Tongue (tissue), 3 donors: Measurements from ENCODE around the gene PGLYRP3. TPM values are rescaled to one million over a fixed set of nuclear protein-coding genes. Genes with fewer than 3 reads are reported as not detected.

Experiments used
- DNase-seq: peaks from one replicate; pipeline ENCODE4 v3.0.0-alpha.2; 2015
- small RNA-seq: library from RNA; depleted of rRNA; stranded (forward); fragments of <200 nt; gene quantifications from one replicate; pipeline ENCODE3, GENCODE V24; 2014; ENCODE audit warnings: low replicate concordance
- total RNA-seq: library from RNA; depleted of rRNA; stranded (reverse); fragments of >200 nt; gene quantifications from one replicate; pipeline ENCODE4 v1.2.3, GENCODE V29; 2014

Gene PGLYRP3
- total RNA-seq, 1 donor from 2014 or later = 2.4 TPM

- peak; percentile 10 for DNase-seq
Observed at GRCh38 chr1:153260585-153261280, 52.0 kb downstream of the PGLYRP3 start.

- no peak for DNase-seq
Observed at GRCh38 chr1:153259387-153259786, 53.4 kb downstream of the PGLYRP3 start, which contains the start of gene LORICRIN. Gene LORICRIN (plus strand): TSS chr1:153259687. CDS start chr1:153260950, 1,263 bp downstream.

GRCh38 chr1:153253693-153254092, 59.1 kb downstream of the PGLYRP3 start:
- DNase-seq = no peak

- no peak for DNase-seq
Observed at GRCh38 chr1:153253076-153253475, 59.7 kb downstream of the PGLYRP3 start.

- DNase-seq = no peak
Observed at GRCh38 chr1:153251988-153252387, 60.8 kb downstream of the PGLYRP3 start.

GRCh38 chr1:153251562-153251961, 61.2 kb downstream of the PGLYRP3 start:
- no peak for DNase-seq

GRCh38 chr1:153251087-153251486, 61.7 kb downstream of the PGLYRP3 start:
- no peak for DNase-seq

GRCh38 chr1:153250166-153250565, 62.6 kb downstream of the PGLYRP3 start:
- DNase-seq = peak; percentile 26

GRCh38 chr1:153248176-153248879, 64.4 kb downstream of the PGLYRP3 start:
- DNase-seq = no peak

Small RNAs within 50 kb of the gene (small RNA-seq; reads per million reads assigned to genes)
- not detected for gene RNU6-160P

Other genes with a start within 250 kb of the PGLYRP3 start
- not detected for gene SPRR2B, start 241.3 kb downstream of the PGLYRP3 start, total RNA-seq
- gene SPRR2E, start 218.4 kb downstream of the PGLYRP3 start, total RNA-seq = not detected
- not detected for gene SPRR2F, start 199.4 kb downstream of the PGLYRP3 start, total RNA-seq
- not detected for gene SPRR2G, start 162.1 kb downstream of the PGLYRP3 start, total RNA-seq
- not detected for gene LELP1, start 109.5 kb downstream of the PGLYRP3 start, total RNA-seq
- not detected for gene PRR9, start 95.4 kb downstream of the PGLYRP3 start, total RNA-seq
- not detected for gene LORICRIN, start 53.3 kb downstream of the PGLYRP3 start, total RNA-seq
- 0.31 TPM for gene PGLYRP4, start 35.9 kb upstream of the PGLYRP3 start, total RNA-seq
- gene S100A9, start 44.9 kb upstream of the PGLYRP3 start, total RNA-seq = 739 TPM
- 7.6 TPM for gene S100A12, start 62.7 kb upstream of the PGLYRP3 start, total RNA-seq
- gene S100A8, start 78.1 kb upstream of the PGLYRP3 start, total RNA-seq = 87.6 TPM
- gene S100A7A, start 103.6 kb upstream of the PGLYRP3 start, total RNA-seq = not detected
- gene S100A7, start 147.7 kb upstream of the PGLYRP3 start, total RNA-seq = 2.6 TPM
- 103 TPM for gene S100A6, start 223.0 kb upstream of the PGLYRP3 start, total RNA-seq
- not detected for gene S100A5, start 228.0 kb upstream of the PGLYRP3 start, total RNA-seq
- gene S100A4, start 232.9 kb upstream of the PGLYRP3 start, total RNA-seq = 160 TPM
- 0.72 TPM for gene S100A3, start 236.3 kb upstream of the PGLYRP3 start, total RNA-seq